HL-60 (cell line): ENCODE results near the gene SNX1.

ENCODE experiments used
- GABPA ChIP-seq: IDR thresholded peaks from 2 replicates; pipeline ENCODE4 v1.6.1; 2012; ENCODE audit warnings: low read depth
- POLR2AphosphoS5 ChIP-seq: IDR thresholded peaks from 2 replicates; pipeline ENCODE4 v1.6.1; 2012; ENCODE audit warnings: low read depth
- SPI1 ChIP-seq: IDR thresholded peaks from 2 replicates; pipeline ENCODE4 v1.6.1; 2012; ENCODE audit warnings: low read depth, mild to moderate bottlenecking, borderline replicate concordance
- TF ChIP-seq, protein P1 (sequence below): IDR thresholded peaks from one replicate; pipeline ENCODE4 v1.5.1; 2011; ENCODE audit warnings: low read length, control low read depth, inconsistent platforms; ENCODE audit not compliant: insufficient read depth
- TF ChIP-seq, protein P2 (sequence below): IDR thresholded peaks from 2 replicates; pipeline ENCODE4 v1.6.1; 2012; ENCODE audit warnings: low read depth; ENCODE audit not compliant: insufficient replicate concordance

DNA sequence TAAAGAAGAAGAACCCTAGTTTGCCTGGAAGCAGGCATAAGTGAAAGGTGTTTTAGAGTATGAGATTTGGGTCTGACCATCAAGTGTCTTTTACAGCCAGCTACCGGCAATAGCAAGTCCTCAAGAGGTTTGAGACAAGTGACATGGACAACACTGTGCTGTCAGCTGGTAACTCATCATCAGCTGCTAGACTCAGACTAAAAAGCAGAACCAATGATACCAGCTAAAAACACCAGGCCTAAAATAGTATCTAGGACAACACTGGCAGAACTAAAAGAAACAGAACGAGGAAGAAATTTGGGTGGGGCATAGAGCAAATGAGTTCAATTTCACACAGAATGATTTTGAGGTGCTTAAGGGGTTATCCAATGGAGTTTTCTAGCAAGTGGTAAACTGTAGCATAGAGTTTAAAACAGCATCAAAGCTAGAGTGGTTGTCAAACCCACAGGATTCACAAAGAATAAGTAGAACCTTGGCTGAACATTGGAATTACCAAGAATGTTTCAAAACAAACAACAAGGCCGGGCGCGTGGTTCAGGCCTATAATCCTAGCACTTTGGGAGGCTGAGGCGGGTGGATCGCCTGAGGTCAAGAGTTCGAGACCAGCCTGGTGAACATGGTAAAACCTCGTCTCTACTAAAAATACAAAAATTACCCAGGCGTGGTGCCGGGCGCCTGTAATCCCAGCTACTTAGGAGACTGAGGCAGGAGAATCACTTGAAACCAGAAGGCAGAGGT, 6.1 kb upstream of the SNX1 start:
- TF ChIP-seq, protein P1, sequence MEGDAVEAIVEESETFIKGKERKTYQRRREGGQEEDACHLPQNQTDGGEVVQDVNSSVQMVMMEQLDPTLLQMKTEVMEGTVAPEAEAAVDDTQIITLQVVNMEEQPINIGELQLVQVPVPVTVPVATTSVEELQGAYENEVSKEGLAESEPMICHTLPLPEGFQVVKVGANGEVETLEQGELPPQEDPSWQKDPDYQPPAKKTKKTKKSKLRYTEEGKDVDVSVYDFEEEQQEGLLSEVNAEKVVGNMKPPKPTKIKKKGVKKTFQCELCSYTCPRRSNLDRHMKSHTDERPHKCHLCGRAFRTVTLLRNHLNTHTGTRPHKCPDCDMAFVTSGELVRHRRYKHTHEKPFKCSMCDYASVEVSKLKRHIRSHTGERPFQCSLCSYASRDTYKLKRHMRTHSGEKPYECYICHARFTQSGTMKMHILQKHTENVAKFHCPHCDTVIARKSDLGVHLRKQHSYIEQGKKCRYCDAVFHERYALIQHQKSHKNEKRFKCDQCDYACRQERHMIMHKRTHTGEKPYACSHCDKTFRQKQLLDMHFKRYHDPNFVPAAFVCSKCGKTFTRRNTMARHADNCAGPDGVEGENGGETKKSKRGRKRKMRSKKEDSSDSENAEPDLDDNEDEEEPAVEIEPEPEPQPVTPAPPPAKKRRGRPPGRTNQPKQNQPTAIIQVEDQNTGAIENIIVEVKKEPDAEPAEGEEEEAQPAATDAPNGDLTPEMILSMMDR, result no peak
- TF ChIP-seq SPI1, result no peak
- no peak for TF ChIP-seq POLR2AphosphoS5
- no peak for TF ChIP-seq GABPA
- TF ChIP-seq, protein P2, sequence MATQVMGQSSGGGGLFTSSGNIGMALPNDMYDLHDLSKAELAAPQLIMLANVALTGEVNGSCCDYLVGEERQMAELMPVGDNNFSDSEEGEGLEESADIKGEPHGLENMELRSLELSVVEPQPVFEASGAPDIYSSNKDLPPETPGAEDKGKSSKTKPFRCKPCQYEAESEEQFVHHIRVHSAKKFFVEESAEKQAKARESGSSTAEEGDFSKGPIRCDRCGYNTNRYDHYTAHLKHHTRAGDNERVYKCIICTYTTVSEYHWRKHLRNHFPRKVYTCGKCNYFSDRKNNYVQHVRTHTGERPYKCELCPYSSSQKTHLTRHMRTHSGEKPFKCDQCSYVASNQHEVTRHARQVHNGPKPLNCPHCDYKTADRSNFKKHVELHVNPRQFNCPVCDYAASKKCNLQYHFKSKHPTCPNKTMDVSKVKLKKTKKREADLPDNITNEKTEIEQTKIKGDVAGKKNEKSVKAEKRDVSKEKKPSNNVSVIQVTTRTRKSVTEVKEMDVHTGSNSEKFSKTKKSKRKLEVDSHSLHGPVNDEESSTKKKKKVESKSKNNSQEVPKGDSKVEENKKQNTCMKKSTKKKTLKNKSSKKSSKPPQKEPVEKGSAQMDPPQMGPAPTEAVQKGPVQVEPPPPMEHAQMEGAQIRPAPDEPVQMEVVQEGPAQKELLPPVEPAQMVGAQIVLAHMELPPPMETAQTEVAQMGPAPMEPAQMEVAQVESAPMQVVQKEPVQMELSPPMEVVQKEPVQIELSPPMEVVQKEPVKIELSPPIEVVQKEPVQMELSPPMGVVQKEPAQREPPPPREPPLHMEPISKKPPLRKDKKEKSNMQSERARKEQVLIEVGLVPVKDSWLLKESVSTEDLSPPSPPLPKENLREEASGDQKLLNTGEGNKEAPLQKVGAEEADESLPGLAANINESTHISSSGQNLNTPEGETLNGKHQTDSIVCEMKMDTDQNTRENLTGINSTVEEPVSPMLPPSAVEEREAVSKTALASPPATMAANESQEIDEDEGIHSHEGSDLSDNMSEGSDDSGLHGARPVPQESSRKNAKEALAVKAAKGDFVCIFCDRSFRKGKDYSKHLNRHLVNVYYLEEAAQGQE, result no peak
